Endothelial cell of umbilical vein (primary cell): Measurements from ENCODE around the gene FAM50B. TPM values are rescaled to one million over a fixed set of nuclear protein-coding genes. Genes with fewer than 3 reads are reported as not detected.
A peak's percentile ranks its signal among the peaks of the same experiment; 100 is the strongest.

ENCODE experiments used
- BruUV-seq: library from RNA; stranded (reverse); fragments of 400-500 nt; replicated peaks from 2 replicates; lab custom pipeline; 2021; lab: Mats Ljungman, UMichigan
- CTCF ChIA-PET: fragments of 300-600, 350-600 bp; sonication (Branson Sonifier 250); formaldehyde crosslinking; loops from one replicate; lab custom pipeline; 2021; ENCODE audit warnings: antibody characterized with exemption, inconsistent platforms; lab: Charles Lee
- POLR2A ChIA-PET: fragments of 300-600, 350-600 bp; sonication (Branson Sonifier 250); formaldehyde crosslinking; loops from one replicate; lab custom pipeline; 2021; ENCODE audit warnings: antibody characterized with exemption, inconsistent platforms; lab: Charles Lee
- DNase-seq: peaks from one replicate; pipeline ENCODE4 v3.0.0-alpha.2; 2011; ENCODE audit warnings: low read depth, low spot score
- FAIRE-seq: peaks from 2 replicates; lab custom pipeline; 2011; peaks lifted over from hg19 to GRCh38; lab: Jason Lieb, UNC
- H2AFZ ChIP-seq: 2 replicates; pipeline ENCODE4 v1.6.0; 2012; ENCODE audit warnings: low read depth, low read length, control low read depth, inconsistent platforms
- H3K27ac ChIP-seq: 2 replicates; pipeline ENCODE4 v1.5.1; 2011; ENCODE audit warnings: low read depth, mild to moderate bottlenecking, control low read depth, low read length, moderate library complexity; ENCODE audit not compliant: insufficient read depth
- H3K27me3 ChIP-seq, 2 experiments: 2 replicates each; pipeline versions ENCODE4 v1.6.0 to v1.6.1; 2011; ENCODE audit warnings: low read length in 2 of 2, mixed read lengths in 1 of 2; ENCODE audit not compliant: control insufficient read depth in 2 of 2, insufficient read depth in 2 of 2
- H3K36me3 ChIP-seq, 2 experiments: 2 replicates in 1 of 2; 3 replicates in 1 of 2; pipeline ENCODE4 v1.5.1; 2011; ENCODE audit warnings: low read length in 2 of 2, mild to moderate bottlenecking in 1 of 2, moderate library complexity in 1 of 2; ENCODE audit not compliant: control insufficient read depth in 2 of 2, insufficient read depth in 2 of 2; ENCODE audit errors: extremely low read depth in 1 of 2
- H3K4me1 ChIP-seq: 3 replicates; pipeline ENCODE4 v1.5.1; 2011; ENCODE audit warnings: mild to moderate bottlenecking, low read length; ENCODE audit not compliant: control insufficient read depth, insufficient read depth; ENCODE audit errors: extremely low read depth
- H3K4me2 ChIP-seq: 2 replicates; pipeline ENCODE4 v1.6.1; 2011; ENCODE audit warnings: low read length, control low read depth, mixed read lengths; ENCODE audit not compliant: insufficient read depth
- H3K4me3 ChIP-seq, 3 experiments: fragments of 200-600 bp in 1 of 3; sonication (generic), shearing (Covaris generic) in 1 of 3; replicated peaks in 1 of 3; 2 replicates each; pipeline ENCODE4 v1.5.1; 2011 to 2016; ENCODE audit warnings: control low read depth in 3 of 3, low read length in 3 of 3, mild to moderate bottlenecking in 2 of 3, inconsistent platforms in 1 of 3, low read depth in 1 of 3, moderate library complexity in 1 of 3; ENCODE audit not compliant: insufficient read depth in 1 of 3
- H3K79me2 ChIP-seq: 2 replicates; pipeline ENCODE4 v1.6.0; 2012; ENCODE audit warnings: low read length, inconsistent platforms; ENCODE audit not compliant: control insufficient read depth, insufficient read depth
- H3K9ac ChIP-seq: replicated peaks from 2 replicates; pipeline ENCODE3; 2011; ENCODE audit warnings: low read length, control low read depth; ENCODE audit not compliant: insufficient read depth; ENCODE audit errors: extremely low read depth
- H3K9me1 ChIP-seq: replicated peaks from 3 replicates; pipeline ENCODE4 v1.6.0; 2011; ENCODE audit warnings: mild to moderate bottlenecking, low read length; ENCODE audit not compliant: control insufficient read depth, insufficient read depth; ENCODE audit errors: extremely low read depth
- H3K9me3 ChIP-seq: replicated peaks from 2 replicates; pipeline ENCODE4 v1.5.1; 2012; ENCODE audit warnings: low read length, inconsistent platforms; ENCODE audit not compliant: control insufficient read depth, insufficient read depth
- H4K20me1 ChIP-seq: replicated peaks from 2 replicates; pipeline ENCODE3; 2011; ENCODE audit warnings: mild to moderate bottlenecking, low read length; ENCODE audit not compliant: control insufficient read depth, insufficient read depth; ENCODE audit errors: extremely low read depth
- EZH2 ChIP-seq: IDR thresholded peaks from 2 replicates; pipeline ENCODE4 v1.6.1; 2012; ENCODE audit warnings: borderline replicate concordance, low read depth, mild to moderate bottlenecking, moderate library complexity, low read length, inconsistent platforms; ENCODE audit not compliant: severe bottlenecking
- FOS ChIP-seq: IDR thresholded peaks from 2 replicates; pipeline ENCODE4 v1.6.1; 2011; ENCODE audit warnings: mild to moderate bottlenecking, low read length, moderate library complexity, borderline replicate concordance; ENCODE audit not compliant: insufficient read depth
- GATA2 ChIP-seq: IDR thresholded peaks from 2 replicates; pipeline ENCODE4 v1.7.0; 2011; ENCODE audit warnings: low read depth, mild to moderate bottlenecking, moderate library complexity, mixed read lengths, low read length; ENCODE audit not compliant: insufficient read length, insufficient read depth
- JUN ChIP-seq: IDR thresholded peaks from 2 replicates; pipeline ENCODE4 v1.6.1; 2011; ENCODE audit warnings: borderline replicate concordance, low read depth; ENCODE audit not compliant: insufficient read length, insufficient read depth
- MAX ChIP-seq: IDR thresholded peaks from 2 replicates; pipeline ENCODE4 v1.6.1; 2011; ENCODE audit not compliant: insufficient read depth, insufficient read length
- MYC ChIP-seq: IDR thresholded peaks from one replicate; pipeline ENCODE4 v1.6.1; 2011; ENCODE audit warnings: mild to moderate bottlenecking, low read depth, low read length
- POLR2AphosphoS5 ChIP-seq: IDR thresholded peaks from 2 replicates; pipeline ENCODE4 v1.6.1; 2012; ENCODE audit warnings: low read depth, mild to moderate bottlenecking, control low read depth, low read length, moderate library complexity; ENCODE audit not compliant: insufficient read depth
- dilution Hi-C: fragments of 300-500 bp; cut with MboI; formaldehyde crosslinking; loops from one replicate; pipeline ENCODE4 v1.15.0; 2019; ENCODE audit warnings: low sequenced_read_pairs; ENCODE audit not compliant: extremely low pct_ligation_motif_present
- intact Hi-C: fragments of 100-400 bp; cut with micrococcal nuclease; formaldehyde crosslinking; loops from one replicate; pipeline ENCODE4 v1.10.0; 2022
- polyA plus RNA-seq, 4 experiments: library from polyadenylated mRNA; depleted of rRNA in 3 of 4; stranded (reverse) in 3 of 4; unstranded in 1 of 4; fragments of >200 nt; gene quantifications; 2 replicates each; pipeline versions ENCODE4 v1.2.1 to v1.2.3, GENCODE V29; 2011 to 2012; ENCODE audit warnings: missing spikeins in 1 of 4
- total RNA-seq: library from RNA; stranded (reverse); gene quantifications from 2 replicates; pipeline ENCODE4 v1.2.3, GENCODE V29; 2021

Gene FAM50B
- total and polyA plus RNA-seq, 2 donors (not counting 3 experiments of a cell fraction or from before 2014, with no cell fraction given), result 10.0 to 14.1 TPM

DNA sequence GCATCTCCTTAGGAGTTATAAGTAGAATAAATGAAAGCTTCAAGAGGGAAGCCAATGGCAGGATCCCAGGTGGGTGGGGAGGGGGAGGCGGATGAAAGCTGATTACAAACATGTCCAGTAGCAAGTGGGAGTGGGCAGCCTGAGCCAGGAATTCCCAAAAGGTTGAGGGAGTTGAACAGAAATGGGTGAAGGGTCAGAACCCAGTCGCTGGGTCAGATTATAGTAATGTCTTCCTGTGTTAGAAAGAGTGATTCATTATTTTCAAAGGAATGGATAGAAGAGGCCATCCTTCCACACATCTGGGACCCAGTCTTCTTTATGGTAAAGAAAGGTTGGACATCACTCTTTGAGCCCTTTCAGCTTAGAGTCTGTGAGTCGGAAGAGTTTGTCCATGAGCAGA lies 41.0 kb upstream of the FAM50B start:
- H3K36me3 ChIP-seq, result no peaks in the 10 kb centered on the region
- CTCF ChIA-PET, result interaction anchor here (0.6 to 6.1 kb wide), 11 partner anchors 12 to 183 kb away, joined by 3 to 39 read pairs (median 6); partner anchors contain the start of gene FAM50B
- no peaks in the 10 kb centered on the region for H3K27me3 ChIP-seq
- no peaks in the 10 kb centered on the region for H3K9me3 ChIP-seq
- H3K79me2 ChIP-seq, result no peaks in the 10 kb centered on the region
- intact Hi-C loops (no loop called here), dilution Hi-C loops (no loop called here)
- FAIRE-seq, result peak; percentile 67
- no TSS peak for BruUV-seq
- TF ChIP-seq POLR2AphosphoS5, result no peak
- no peak for TF ChIP-seq MYC
- no peak for TF ChIP-seq EZH2
- no peak for TF ChIP-seq GATA2
- no peak for TF ChIP-seq JUN
- TF ChIP-seq FOS, result no peak
- TF ChIP-seq MAX, result no peak
- peaks cover 73% of the 10 kb centered on the region for H3K4me1 ChIP-seq
- no peak overlapping the region for H2AFZ ChIP-seq
- H3K9me1 ChIP-seq, result no peaks in the 10 kb centered on the region
- peak overlapping the region; percentile 55 for H3K9ac ChIP-seq
- no peaks in the 10 kb centered on the region for H4K20me1 ChIP-seq
- H3K27ac ChIP-seq, result peak overlapping the region; percentile 84
- no peak overlapping the region for H3K4me3 ChIP-seq
- DNase-seq, result peak; percentile 33
- H3K4me2 ChIP-seq, result peak overlapping the region; percentile 14
- POLR2A ChIA-PET, result interaction anchor here (1.1 to 1.2 kb wide), 2 partner anchors 11 to 18 kb away, joined by 5 to 11 read pairs; no protein-coding TSS in a partner anchor
